Measurements from ENCODE around the gene OGFRL1.

The OGFRL1 gene

GRCh38 chr6:71287926-71288227, 734 bp upstream of the OGFRL1 start:
- DNase-seq = no peak

GRCh38 chr6:71289039-71289801, 609 bp downstream of the OGFRL1 start:
- DNase-seq = no peak

- no peak for DNase-seq
These were observed 1.2 kb downstream of the OGFRL1 start for GRCh38 chr6:71289802-71290175.

GRCh38 chr6:71290611-71291010, 2.0 kb downstream of the OGFRL1 start:
- no peak for DNase-seq

GRCh38 chr6:71292001-71292400, 3.4 kb downstream of the OGFRL1 start:
- no peak for DNase-seq

GRCh38 chr6:71294121-71294523, 5.5 kb downstream of the OGFRL1 start:
- DNase-seq = no peak

GRCh38 chr6:71298459-71298858, 9.8 kb downstream of the OGFRL1 start:
- DNase-seq = no peak

- DNase-seq = no peak
These were observed 11.2 kb downstream of the OGFRL1 start for GRCh38 chr6:71299541-71300470.

GRCh38 chr6:71300561-71301168, 12.1 kb downstream of the OGFRL1 start:
- no peak for DNase-seq

- DNase-seq = no peak
These were observed 12.9 kb downstream of the OGFRL1 start for GRCh38 chr6:71301546-71301945.

- DNase-seq = no peak
These were observed 21.0 kb downstream of the OGFRL1 start for GRCh38 chr6:71309656-71310055.

GRCh38 chr6:71310261-71310660, 21.6 kb downstream of the OGFRL1 start:
- DNase-seq = no peak

GRCh38 chr6:71312089-71312488, 23.5 kb downstream of the OGFRL1 start:
- DNase-seq = no peak

GRCh38 chr6:71317441-71317840, 28.8 kb downstream of the OGFRL1 start:
- DNase-seq = no peak

- no peak for DNase-seq
These were observed 31.4 kb downstream of the OGFRL1 start for GRCh38 chr6:71320041-71320440.

- DNase-seq = peak; percentile 44
These were observed 32.7 kb downstream of the OGFRL1 start for GRCh38 chr6:71321314-71321713.

- no peak for DNase-seq
These were observed 35.7 kb downstream of the OGFRL1 start for GRCh38 chr6:71324194-71324785.

GRCh38 chr6:71326611-71327010, 38.0 kb downstream of the OGFRL1 start:
- no peak for DNase-seq

GRCh38 chr6:71330501-71330900, 41.9 kb downstream of the OGFRL1 start:
- no peak for DNase-seq

GRCh38 chr6:71332012-71332411, 43.4 kb downstream of the OGFRL1 start:
- no peak for DNase-seq

GRCh38 chr6:71333050-71333449, 44.4 kb downstream of the OGFRL1 start:
- no peak for DNase-seq

GRCh38 chr6:71333697-71334096, 45.1 kb downstream of the OGFRL1 start:
- DNase-seq = no peak

- DNase-seq = no peak
These were observed 46.2 kb downstream of the OGFRL1 start for GRCh38 chr6:71334768-71335167.

GRCh38 chr6:71335544-71335943, 46.9 kb downstream of the OGFRL1 start:
- DNase-seq = no peak

Measured in COR-L47 (cell line).